Activated naive CD8-positive, alpha-beta T cell treated with anti-CD3 and anti-CD28 coated beads, Interleukin-2, amount 50 U/mL, for 16 hours (primary cell): Measurements from ENCODE around the gene RIPK4.
"Not testable (repeated sequence)": the region's sequence is repeated elsewhere in the genome, so short reads cannot be mapped to it uniquely, and the experiment has no call there.

Experiments used
- DNase-seq: peaks from one replicate; pipeline ENCODE4 v3.0.0-alpha.2; 2020; ENCODE audit warnings: low read depth, low spot score

RIPK4 gene

DNA sequence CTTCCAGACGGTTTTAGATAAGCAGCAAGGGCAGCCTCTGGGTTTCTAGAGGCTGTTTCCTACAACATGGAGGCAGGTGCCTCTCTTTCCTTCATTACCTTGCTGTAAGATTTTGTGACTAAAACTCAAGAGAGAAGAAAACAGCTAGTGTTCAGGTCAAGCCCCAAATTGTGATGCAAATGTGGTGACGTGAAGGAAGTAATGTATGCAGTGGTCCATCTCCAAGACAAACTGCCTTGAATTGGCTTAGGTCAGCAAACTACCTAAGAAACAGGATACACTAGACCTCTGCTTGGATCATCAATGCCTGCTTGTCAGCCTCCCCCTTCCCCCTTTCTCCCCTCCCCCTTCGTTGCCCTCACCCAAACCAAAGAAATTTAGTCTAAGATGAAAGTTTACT, 28.9 kb upstream of the RIPK4 start:
- no peak for DNase-seq

- DNase-seq: no peak
Observed at GRCh38 chr21:41794600-41794999, 27.7 kb upstream of the RIPK4 start.

DNA sequence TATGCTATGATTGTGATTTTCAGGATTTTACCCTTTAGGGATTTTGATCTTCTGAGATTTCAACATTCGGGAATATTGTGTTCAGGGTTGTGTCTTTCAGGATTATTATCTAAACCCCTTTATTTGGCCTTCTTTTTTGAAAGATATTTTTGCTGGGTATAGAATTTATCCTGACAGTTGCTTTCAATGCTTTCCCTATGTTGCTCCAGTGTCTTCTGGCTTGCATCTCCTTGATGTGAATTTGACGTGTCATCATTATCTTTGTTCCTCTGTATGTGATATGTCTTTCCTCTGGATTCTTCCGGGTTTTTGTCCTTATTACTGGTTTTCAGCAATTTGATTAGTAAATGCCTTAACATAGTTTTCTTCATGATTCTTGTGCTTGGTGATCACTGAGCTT, 25.9 kb upstream of the RIPK4 start:
- no peak for DNase-seq

GRCh38 chr21:41786509-41786987, 19.7 kb upstream of the RIPK4 start:
- DNase-seq: no peak

DNA sequence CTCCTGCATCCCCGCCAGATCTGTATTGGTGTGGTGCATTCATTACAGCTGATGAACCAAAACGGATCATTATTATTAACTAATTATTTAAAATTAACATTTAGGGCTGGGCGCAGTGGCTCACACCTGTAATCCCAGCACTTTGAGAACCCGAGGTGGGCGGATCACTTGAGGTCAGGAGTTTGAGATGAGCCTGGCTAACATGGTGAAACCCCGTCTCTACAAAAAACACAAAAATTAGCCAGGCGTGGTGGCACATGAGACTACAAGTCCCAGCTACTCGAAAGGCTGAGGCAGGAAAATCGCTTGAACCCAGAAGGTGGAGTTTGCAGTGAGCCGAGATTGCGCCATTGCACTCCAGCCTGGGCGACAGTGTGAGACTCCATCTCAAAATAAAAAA, 18.4 kb upstream of the RIPK4 start:
- DNase-seq: not testable (repeated sequence)

DNA sequence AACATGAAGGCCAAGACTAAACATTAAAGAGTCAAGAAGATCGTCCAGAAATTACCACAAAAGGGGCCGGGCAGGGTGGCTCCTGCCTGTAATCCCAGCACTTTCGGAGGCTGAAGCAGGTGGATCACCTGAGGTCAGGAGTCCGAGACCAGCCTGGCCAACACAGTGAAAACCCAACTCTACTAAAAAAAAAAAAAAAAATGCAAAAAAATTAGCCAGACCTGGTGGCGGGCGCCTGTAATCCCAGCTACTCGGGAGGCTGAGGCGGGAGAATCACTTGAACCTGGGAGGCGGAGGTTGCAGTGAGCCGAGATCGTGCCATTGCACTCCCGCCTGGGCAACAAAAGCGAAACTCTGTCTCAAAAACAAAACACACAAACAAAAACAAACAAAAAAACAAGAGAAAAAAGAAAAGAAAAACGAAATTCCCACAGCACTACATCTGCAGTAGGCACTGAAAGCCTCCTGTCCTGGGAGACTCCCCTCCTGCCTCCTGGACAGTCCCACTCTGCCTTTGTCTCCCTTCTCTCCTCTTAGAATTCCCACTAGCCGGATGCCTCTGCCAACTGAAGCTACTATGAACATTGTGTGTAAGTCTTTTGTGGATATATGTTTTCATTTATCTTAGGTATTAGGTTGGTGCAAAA, 17.7 kb upstream of the RIPK4 start:
- DNase-seq: no peak

GRCh38 chr21:41783476-41784180, 16.8 kb upstream of the RIPK4 start:
- no peak for DNase-seq

DNA sequence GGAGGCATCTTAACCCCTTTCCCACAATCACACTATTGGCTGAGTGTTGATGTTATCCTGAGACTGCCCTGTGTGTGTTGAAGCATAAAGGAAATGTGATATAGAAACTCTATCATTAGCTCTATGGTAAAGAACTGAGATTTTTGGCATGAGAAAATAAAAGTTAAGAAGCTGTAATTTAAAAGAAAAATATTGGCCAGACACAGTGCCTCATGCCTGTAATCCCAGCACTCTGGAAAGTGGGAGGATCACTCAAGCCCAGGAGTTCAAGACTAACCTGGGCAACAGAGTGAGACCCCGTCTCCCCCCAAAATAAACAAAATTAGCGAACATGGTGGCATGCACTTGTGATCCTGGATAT, 14.2 kb upstream of the RIPK4 start:
- DNase-seq: no peak

GRCh38 chr21:41780337-41781049, 13.6 kb upstream of the RIPK4 start:
- DNase-seq: no peak

GRCh38 chr21:41779659-41780058, 12.8 kb upstream of the RIPK4 start:
- DNase-seq: no peak

DNA sequence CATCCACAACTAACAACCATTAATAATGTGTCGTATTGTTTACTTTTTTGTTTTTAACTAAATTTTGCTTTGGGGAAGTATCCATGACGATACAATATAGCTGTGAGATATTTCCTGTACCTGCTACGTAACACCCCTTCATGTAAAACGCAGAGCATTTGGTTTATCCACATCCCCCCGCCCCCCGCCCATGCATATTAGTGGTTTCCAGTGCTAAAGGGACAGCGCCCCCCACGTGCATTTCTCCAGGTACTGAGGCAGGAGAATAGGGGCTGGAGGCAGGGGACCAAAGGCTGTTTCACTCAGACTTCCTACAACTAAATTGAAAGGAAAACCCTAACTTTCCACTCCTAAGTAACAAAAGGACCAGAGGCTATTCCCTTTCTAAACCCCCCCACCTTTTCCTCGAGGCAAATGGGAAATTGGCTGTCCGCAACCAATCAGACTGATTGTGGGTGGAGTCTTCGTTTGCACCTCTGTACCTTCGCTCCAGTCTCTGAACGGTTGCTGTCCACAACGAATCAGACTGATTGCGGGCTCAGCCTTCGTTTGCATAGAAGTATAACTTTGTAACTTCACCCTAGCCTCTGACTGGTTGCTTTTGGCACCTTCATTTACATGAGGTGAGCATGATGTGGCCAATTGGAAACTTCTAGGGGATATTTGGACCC, 12.2 kb upstream of the RIPK4 start:
- DNase-seq: no peak

- DNase-seq: no peak
Observed at GRCh38 chr21:41777951-41778815, 11.3 kb upstream of the RIPK4 start.

- no peak for DNase-seq
Observed at GRCh38 chr21:41776778-41777177, 9.9 kb upstream of the RIPK4 start.

DNA sequence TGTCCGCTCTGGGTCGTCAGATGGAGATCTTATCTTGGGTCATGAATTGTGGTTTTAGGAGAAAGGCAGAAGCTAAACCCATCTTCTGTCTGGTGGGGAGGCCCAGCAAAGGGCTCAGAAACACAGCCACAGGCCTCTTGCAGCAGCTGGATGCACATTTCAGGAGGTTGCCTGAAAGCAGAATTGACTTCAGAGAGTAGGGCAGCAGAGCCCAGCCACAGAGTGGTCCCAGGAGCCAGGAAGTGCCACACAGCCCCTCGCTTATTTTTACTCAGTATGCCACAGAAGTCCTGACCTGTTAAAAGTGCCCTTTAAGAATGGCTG, 8.3 kb upstream of the RIPK4 start:
- DNase-seq: no peak

GRCh38 chr21:41774467-41775148, 7.8 kb upstream of the RIPK4 start:
- DNase-seq: no peak

DNA sequence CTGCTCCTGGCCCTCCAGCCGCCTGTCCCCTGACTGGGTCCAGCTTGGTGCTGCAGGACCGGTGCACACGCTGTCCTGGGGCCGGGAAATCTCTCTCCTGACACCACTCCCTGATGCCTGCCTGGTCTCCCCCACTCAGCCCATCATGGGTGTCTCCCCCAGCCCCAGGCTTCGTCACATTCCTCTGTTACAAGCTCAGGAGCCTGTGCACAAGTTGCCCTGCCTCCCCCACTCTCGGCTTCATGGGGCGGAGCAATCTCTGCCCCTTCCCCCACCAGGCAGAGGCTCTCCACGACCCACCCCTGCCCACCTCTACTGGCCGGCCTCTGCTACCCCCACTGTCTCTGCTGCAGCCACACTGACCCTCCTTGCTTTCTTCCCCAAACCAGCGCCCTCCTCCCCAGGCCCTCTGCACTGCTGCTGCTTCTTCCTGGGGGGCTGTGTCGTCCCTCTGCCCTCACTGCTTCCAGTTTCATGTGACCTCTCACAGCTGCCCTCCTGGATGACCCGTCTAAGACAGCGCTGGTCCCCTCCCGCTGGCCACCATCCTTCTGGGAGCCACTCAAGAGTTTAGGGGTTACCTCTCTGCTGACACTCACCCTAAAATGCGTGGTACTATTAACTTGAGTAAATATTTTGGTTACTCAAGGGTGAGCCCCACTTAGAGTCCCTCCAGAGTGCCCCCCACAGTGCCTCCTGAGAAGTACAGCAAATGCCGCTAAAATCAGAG, 5.7 kb upstream of the RIPK4 start:
- DNase-seq: no peak

DNA sequence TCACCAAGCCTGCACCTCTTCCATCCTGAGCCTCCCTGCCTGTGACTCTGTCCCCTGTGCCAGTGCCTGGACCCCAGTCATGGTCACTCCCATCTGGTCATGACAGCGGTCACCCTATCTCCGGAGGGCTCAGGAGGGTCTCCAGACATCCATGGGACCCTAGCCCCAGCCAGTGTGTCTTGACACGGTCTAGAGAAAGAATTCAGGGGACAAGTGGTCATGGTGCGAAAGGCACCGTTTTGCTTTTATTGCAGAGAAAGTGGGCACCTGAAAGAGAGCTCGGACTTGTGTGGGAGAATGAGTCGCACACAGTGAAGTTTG, 4.7 kb upstream of the RIPK4 start:
- DNase-seq: no peak

GRCh38 chr21:41770901-41771624, 4.2 kb upstream of the RIPK4 start:
- DNase-seq: no peak

GRCh38 chr21:41769933-41770332, 3.1 kb upstream of the RIPK4 start:
- no peak for DNase-seq

DNA sequence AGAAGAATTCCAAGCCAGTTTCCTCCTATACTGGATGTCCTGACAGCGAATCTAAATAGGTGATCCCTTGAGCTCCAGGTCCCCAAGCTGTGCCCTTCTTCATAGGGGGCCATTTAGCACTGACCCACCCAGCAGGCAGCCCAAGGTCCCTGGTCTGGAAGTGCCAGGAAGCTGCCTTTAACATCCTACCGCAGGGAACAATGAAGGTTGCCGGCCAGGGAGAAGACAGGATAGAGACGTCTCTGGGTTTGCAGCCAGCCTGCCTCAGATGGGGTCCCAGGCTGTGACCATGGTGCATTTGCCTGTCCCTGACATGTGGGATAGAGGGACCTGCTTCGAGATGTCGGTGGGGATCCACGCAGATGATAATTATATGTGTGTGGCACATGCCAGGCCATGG, 2.7 kb upstream of the RIPK4 start:
- DNase-seq: no peak
